HepG2 (cell line): Measurements from ENCODE around the gene MCF2L. TPM values are rescaled to one million over a fixed set of nuclear protein-coding genes. Genes with fewer than 3 reads are reported as not detected.

Experiments
- ARNTL ChIP-seq: sonication (generic); formaldehyde crosslinking; IDR thresholded peaks from 2 replicates; pipeline ENCODE4 v1.4.0; 2020; ENCODE audit warnings: mild to moderate bottlenecking, missing genetic modification reagents
- BCL3 ChIP-seq: sonication (generic); formaldehyde crosslinking; IDR thresholded peaks from 2 replicates; pipeline ENCODE4 v1.5.1; 2020; ENCODE audit warnings: mild to moderate bottlenecking, missing genetic modification reagents, moderate library complexity
- FOSL2 ChIP-seq: sonication (generic); formaldehyde crosslinking; IDR thresholded peaks from 2 replicates; pipeline ENCODE4 v1.4.0; 2020; ENCODE audit warnings: missing genetic modification reagents
- FOXK1 ChIP-seq: sonication (generic); formaldehyde crosslinking; IDR thresholded peaks from 2 replicates; pipeline ENCODE4 v1.4.0; 2020; ENCODE audit warnings: low read depth, missing genetic modification reagents, borderline replicate concordance
- GLMP ChIP-seq: sonication (generic); formaldehyde crosslinking; IDR thresholded peaks from 2 replicates; pipeline ENCODE4 v1.9.0; 2021; ENCODE audit warnings: missing genetic modification reagents, mild to moderate bottlenecking, borderline replicate concordance
- HDAC1 ChIP-seq: sonication (generic); formaldehyde crosslinking; IDR thresholded peaks from 2 replicates; pipeline ENCODE4 v1.5.1; 2020; ENCODE audit warnings: mild to moderate bottlenecking, missing genetic modification reagents
- HNF4A ChIP-seq: sonication (generic); formaldehyde crosslinking; IDR thresholded peaks from 2 replicates; pipeline ENCODE4 v1.4.0; 2020; ENCODE audit warnings: missing genetic modification reagents
- HOXA9 ChIP-seq: sonication (generic); formaldehyde crosslinking; IDR thresholded peaks from 2 replicates; pipeline ENCODE4 v1.8.1; 2022; ENCODE audit warnings: missing genetic modification reagents, mild to moderate bottlenecking, moderate library complexity, borderline replicate concordance
- NONO ChIP-seq, 2 experiments: fragments of 450-650 bp in 1 of 2; sonication (generic) in 1 of 2; formaldehyde crosslinking in 1 of 2; IDR thresholded peaks in 1 of 2; conservative IDR thresholded peaks in 1 of 2; 2 replicates each; pipeline versions ENCODE4 v1.6.1 to v1.8.0; 2017 to 2022; ENCODE audit warnings: mild to moderate bottlenecking in 1 of 2, missing genetic modification reagents in 1 of 2, moderate library complexity in 1 of 2
- ONECUT2 ChIP-seq: sonication (generic); formaldehyde crosslinking; IDR thresholded peaks from 2 replicates; pipeline ENCODE4 v1.4.0; 2020; ENCODE audit warnings: missing genetic modification reagents
- PPARG ChIP-seq: conservative IDR thresholded peaks from 2 replicates; pipeline ENCODE4 v1.6.1; 2016; ENCODE audit warnings: missing biosample characterization, missing genetic modification reagents
- YEATS2 ChIP-seq: sonication (generic); formaldehyde crosslinking; IDR thresholded peaks from 2 replicates; pipeline ENCODE4 v1.4.0; 2020; ENCODE audit warnings: missing genetic modification reagents, borderline replicate concordance
- ZBTB20 ChIP-seq: sonication (generic); formaldehyde crosslinking; IDR thresholded peaks from 2 replicates; pipeline ENCODE4 v1.8.1; 2023; ENCODE audit warnings: missing genetic modification reagents, low read depth, mild to moderate bottlenecking, borderline replicate concordance
- ZIK1 ChIP-seq: sonication (generic); formaldehyde crosslinking; IDR thresholded peaks from 2 replicates; pipeline ENCODE4 v1.5.0; 2020; ENCODE audit warnings: mild to moderate bottlenecking, low read depth, missing genetic modification reagents, borderline replicate concordance
- ZNF12 ChIP-seq: sonication (generic); formaldehyde crosslinking; IDR thresholded peaks from 2 replicates; pipeline ENCODE4 v1.5.0; 2020; ENCODE audit warnings: missing genetic modification reagents
- ZNF256 ChIP-seq: sonication (generic); formaldehyde crosslinking; conservative IDR thresholded peaks from 2 replicates; pipeline ENCODE4 v1.4.0; 2020; ENCODE audit warnings: missing genetic modification reagents
- ZNF382 ChIP-seq: sonication (generic); formaldehyde crosslinking; IDR thresholded peaks from 2 replicates; pipeline ENCODE4 v1.5.0; 2020; ENCODE audit warnings: missing genetic modification reagents, mild to moderate bottlenecking, borderline replicate concordance
- ZNF552 ChIP-seq: sonication (generic); formaldehyde crosslinking; IDR thresholded peaks from 2 replicates; pipeline ENCODE4 v1.9.0; 2022; ENCODE audit warnings: missing genetic modification reagents, mild to moderate bottlenecking, borderline replicate concordance
- polyA plus RNA-seq, 8 experiments: library from polyadenylated mRNA; depleted of rRNA in 3 of 8; stranded (reverse) in 7 of 8; unstranded in 1 of 8; fragments of >200 nt; fragmentation: Illumina TruSeq in 4 of 8; extraction: Trizol in 4 of 8; gene quantifications; 2 replicates each; pipeline versions ENCODE4 v1.2.1 to v1.2.3, GENCODE V29; 2011 to 2016; ENCODE audit warnings: low read depth in 4 of 8, missing spikeins in 1 of 8, mixed read lengths in 1 of 8; ENCODE audit not compliant: insufficient read depth in 1 of 8
- total RNA-seq, 5 experiments: library from RNA; depleted of rRNA; stranded (reverse); fragments of >200 nt; fragmentation: Illumina TruSeq; extraction: Trizol; gene quantifications; 2 replicates each; pipeline ENCODE4 v1.2.3, GENCODE V29; 2016; ENCODE audit warnings: low read depth in 1 of 5
- TF ChIP-seq, protein P1 (sequence below): IDR thresholded peaks from 2 replicates; pipeline ENCODE4 v1.6.1; 2016; ENCODE audit warnings: missing compliant biosample characterization, missing genetic modification reagents, borderline replicate concordance
- TF ChIP-seq, protein P2 (sequence below): sonication (generic); formaldehyde crosslinking; IDR thresholded peaks from 2 replicates; pipeline ENCODE4 v1.8.1; 2023; ENCODE audit warnings: mild to moderate bottlenecking, missing genetic modification reagents, borderline replicate concordance
- TF ChIP-seq, protein P3 (sequence below): sonication (generic); formaldehyde crosslinking; IDR thresholded peaks from 2 replicates; pipeline ENCODE4 v1.8.0; 2022; ENCODE audit warnings: missing genetic modification reagents, mild to moderate bottlenecking, borderline replicate concordance

The MCF2L gene
- total and polyA plus RNA-seq, 2 of the 13 experiments (the other 11 are each of a cell fraction or from before 2014, with no cell fraction given) = 19.4 to 28.4 TPM

DNA sequence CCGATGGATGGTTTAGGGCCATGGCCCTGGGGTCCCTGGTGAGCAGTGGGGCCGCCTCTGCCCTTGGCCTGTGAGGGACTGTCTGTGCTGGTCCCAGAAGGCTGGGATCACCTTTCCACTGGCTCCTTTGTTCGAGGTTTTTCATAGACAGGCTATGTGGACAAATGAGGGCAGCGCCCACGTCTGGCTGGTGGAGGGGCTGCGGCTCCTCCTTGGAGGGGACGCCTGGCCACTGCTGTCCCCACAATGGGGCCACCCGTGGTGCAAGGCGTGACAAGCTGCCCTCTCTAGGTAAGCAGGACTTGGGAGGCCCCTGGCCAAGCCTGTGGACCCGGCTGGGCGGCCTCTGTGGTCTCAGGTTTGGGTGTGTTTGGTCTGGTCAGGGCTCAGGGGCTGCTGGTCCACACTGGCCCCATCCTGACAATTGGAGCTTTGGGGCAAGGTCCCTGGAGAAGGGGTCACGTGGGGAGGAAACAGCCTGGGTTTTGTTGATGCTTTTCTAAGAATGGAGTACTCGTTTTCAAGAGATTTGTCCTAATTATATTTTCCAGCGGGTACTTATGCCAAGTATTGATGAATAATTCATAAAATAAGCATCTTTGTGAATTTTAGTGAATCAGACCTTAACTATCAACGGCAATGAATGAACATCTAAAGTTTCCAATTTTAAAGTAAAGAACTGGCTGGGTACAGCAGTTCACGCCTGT, 33.3 kb downstream of the MCF2L start (continued):
- TF ChIP-seq, protein P1, sequence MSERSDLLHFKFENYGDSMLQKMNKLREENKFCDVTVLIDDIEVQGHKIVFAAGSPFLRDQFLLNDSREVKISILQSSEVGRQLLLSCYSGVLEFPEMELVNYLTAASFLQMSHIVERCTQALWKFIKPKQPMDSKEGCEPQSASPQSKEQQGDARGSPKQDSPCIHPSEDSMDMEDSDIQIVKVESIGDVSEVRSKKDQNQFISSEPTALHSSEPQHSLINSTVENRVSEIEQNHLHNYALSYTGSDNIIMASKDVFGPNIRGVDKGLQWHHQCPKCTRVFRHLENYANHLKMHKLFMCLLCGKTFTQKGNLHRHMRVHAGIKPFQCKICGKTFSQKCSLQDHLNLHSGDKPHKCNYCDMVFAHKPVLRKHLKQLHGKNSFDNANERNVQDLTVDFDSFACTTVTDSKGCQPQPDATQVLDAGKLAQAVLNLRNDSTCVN = 0 out of 2 replicates have a peak, but pooled peaks have one; percentile 14
- TF ChIP-seq BCL3 (CRISPR knock-in tag) = no peak
- peak; percentile 39; the same call in 1 of the 2 replicates for TF ChIP-seq HNF4A (CRISPR knock-in tag)
- TF ChIP-seq, protein P2, sequence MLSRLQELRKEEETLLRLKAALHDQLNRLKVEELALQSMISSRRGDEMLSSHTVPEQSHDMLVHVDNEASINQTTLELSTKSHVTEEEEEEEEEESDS (CRISPR knock-in tag) = no peak
- no peak for TF ChIP-seq NONO (IDR thresholded peaks at IDR 0.05)
- TF ChIP-seq NONO (CRISPR knock-in tag; conservative IDR thresholded peaks at IDR 0.05) = 0 out of 2 replicates have a peak, but pooled peaks have one; percentile 0
- 0 out of 2 replicates have a peak, but pooled peaks have one; percentile 22 for TF ChIP-seq YEATS2 (CRISPR knock-in tag)
- TF ChIP-seq GLMP (CRISPR knock-in tag) = no peak
- no peak for TF ChIP-seq ZNF552 (CRISPR knock-in tag)
- TF ChIP-seq HOXA9 (CRISPR knock-in tag) = no peak
- no peak for TF ChIP-seq ONECUT2 (CRISPR knock-in tag)
- TF ChIP-seq ARNTL (CRISPR knock-in tag) = peak; percentile 56; the same call in 1 of the 2 replicates
- TF ChIP-seq ZNF256 (CRISPR knock-in tag) = no peak
- TF ChIP-seq ZNF382 (CRISPR knock-in tag) = no peak
- no peak; the same call in 1 of the 2 replicates for TF ChIP-seq FOSL2 (CRISPR knock-in tag)
- TF ChIP-seq FOXK1 (CRISPR knock-in tag) = peak; percentile 33; the same call in 1 of the 2 replicates
- TF ChIP-seq HDAC1 (CRISPR knock-in tag) = peak; percentile 15; the same call in 1 of the 2 replicates
- TF ChIP-seq ZNF12 (CRISPR knock-in tag) = 0 out of 2 replicates have a peak, but pooled peaks have one; percentile 17
- TF ChIP-seq, protein P3, sequence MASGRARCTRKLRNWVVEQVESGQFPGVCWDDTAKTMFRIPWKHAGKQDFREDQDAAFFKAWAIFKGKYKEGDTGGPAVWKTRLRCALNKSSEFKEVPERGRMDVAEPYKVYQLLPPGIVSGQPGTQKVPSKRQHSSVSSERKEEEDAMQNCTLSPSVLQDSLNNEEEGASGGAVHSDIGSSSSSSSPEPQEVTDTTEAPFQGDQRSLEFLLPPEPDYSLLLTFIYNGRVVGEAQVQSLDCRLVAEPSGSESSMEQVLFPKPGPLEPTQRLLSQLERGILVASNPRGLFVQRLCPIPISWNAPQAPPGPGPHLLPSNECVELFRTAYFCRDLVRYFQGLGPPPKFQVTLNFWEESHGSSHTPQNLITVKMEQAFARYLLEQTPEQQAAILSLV (CRISPR knock-in tag) = no peak
- 0 out of 2 replicates have a peak, but pooled peaks have one; percentile 16 for TF ChIP-seq ZIK1
- TF ChIP-seq ZBTB20 = no peak
- TF ChIP-seq PPARG = 0 out of 2 replicates have a peak, but pooled peaks have one; percentile 27
